Fibroblast of gingiva (primary cell): Measurements from ENCODE around the gene ZNF586.
"Not testable (repeated sequence)": the region's sequence is repeated elsewhere in the genome, so short reads cannot be mapped to it uniquely, and the experiment has no call there.

Experiments used
- DNase-seq: peaks from one replicate; pipeline ENCODE4 v3.0.0-alpha.2; 2011; ENCODE audit warnings: low read depth

Gene ZNF586

DNA sequence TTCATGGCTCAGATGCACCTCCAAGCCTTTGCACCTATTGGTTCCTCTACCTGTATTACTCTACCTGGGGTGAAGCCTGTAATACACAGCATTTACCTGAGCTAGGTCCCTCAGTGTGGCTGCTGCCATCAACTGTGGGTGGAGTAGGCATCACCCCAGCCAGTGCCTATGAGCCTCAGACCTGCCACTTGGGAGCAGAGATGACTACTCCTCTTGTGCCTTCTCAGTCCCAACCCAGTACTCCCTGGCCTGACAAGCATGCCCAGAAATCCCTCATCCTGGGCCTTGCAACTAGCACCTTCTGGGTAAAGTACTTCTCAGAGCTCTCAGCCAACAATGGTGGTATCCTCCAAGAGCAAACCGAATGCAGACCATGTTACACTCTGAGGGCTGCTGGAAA is 27.1 kb downstream of the ZNF586 start:
- DNase-seq = not testable (repeated sequence)

DNA sequence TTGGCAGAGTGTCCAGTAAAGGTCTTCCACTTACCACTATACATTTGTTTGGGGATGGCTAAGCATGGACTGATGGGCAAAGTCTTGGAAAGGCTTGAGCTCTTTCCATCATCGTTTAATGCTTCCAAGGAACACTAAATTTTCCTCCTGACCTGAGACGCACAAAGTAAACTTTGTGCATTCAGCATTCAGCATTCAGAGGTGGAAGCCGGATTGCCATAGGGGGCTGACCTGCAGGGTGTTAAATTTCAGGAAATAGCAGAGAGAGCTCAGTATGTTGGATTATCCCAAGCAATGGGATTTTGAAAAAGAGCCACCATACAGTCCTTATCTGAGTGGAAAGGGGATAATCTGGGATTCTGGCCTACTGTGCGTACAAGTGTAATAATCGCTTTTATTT is 31.2 kb downstream of the ZNF586 start:
- DNase-seq = no peak

DNA sequence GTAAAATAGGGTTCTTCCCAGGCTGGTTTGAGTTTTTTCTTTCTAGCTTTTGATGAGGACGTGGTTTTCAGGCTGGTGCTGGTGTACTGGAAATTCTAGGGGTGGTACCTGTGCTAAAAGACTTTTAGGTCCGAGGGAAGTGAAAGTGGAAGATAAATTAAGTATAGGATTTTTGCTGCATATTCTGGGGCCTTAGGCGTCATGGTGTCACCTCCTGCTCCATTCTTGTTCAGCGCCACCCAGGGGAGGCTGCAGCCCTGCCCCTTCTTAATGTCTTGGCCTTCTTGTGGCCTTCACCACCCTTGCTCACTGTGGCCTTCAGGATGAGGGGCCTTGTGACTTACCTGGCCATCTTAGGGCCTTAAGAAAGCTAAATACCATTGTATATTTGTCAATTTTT is 32.8 kb downstream of the ZNF586 start:
- no peak for DNase-seq

DNA sequence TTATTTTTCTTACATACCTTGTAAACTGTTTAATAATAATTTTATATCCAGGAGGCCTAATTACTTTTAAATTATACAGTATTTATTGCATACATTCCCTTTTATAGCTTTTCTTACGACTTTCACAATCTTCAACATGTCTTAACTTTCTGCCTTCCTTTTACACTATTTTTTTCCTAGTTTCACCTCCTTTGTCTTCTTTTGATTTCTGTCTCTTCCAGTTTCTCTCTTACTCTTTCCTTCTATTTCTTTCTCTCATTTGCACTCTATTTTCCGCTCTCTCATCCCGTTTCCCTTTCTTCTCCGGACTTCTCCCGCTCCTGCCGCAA is 33.8 kb downstream of the ZNF586 start:
- no peak for DNase-seq

DNA sequence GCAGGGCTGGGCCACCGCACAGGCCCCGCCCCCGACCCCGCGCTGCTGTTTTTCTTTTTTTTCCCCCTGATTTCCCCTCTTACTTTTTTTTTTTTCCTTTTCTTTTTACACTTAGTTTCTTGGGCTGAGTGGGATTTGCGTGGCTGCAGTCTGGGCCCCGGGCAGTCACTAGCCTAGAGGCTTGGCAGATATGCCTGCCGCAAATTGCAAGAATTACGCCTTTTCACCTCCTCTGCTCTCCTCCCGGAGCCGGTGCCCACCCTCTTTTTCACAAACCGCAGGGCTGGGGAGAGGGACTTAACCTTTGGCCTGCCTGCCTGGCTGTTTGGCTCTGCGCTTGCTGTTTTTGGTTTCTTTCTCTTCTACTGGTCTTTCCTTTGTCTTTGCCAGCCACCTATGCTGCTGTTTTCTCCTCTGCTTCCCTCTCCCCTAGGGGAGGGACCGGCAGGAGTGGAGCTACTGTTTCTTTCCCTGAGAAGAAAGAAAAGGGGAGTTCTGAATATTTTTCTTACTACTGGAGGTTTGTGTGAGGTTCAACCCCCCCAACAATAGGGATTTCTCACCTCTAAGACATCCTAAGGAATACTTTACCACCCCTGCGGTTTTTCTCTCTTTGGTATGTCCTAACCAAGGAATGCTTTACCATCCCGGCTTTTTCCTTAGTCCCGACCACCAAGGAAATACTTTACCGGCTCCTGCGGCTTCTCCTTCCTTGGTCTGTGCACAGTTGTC is 34.3 kb downstream of the ZNF586 start:
- peak; percentile 36 for DNase-seq

DNA sequence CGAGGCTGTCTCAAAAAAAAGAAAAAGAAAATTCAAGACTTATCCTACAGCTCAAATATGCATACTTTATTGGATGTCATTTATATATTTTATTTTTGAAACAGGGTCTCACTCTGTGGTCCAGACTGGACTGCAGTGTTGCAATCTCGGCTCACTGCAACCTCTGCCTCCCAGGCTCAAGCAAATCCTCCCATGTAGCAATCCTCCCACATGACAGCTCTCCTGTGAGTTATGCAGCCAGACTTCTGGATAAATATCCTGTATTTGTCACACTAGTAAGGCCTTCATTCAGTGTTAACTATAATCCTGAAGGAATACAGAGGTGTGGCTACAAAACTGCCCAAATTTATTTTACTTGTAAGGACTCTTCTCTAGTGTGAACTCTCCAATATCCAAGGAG is 38.1 kb downstream of the ZNF586 start:
- peak; percentile 29 for DNase-seq

DNA sequence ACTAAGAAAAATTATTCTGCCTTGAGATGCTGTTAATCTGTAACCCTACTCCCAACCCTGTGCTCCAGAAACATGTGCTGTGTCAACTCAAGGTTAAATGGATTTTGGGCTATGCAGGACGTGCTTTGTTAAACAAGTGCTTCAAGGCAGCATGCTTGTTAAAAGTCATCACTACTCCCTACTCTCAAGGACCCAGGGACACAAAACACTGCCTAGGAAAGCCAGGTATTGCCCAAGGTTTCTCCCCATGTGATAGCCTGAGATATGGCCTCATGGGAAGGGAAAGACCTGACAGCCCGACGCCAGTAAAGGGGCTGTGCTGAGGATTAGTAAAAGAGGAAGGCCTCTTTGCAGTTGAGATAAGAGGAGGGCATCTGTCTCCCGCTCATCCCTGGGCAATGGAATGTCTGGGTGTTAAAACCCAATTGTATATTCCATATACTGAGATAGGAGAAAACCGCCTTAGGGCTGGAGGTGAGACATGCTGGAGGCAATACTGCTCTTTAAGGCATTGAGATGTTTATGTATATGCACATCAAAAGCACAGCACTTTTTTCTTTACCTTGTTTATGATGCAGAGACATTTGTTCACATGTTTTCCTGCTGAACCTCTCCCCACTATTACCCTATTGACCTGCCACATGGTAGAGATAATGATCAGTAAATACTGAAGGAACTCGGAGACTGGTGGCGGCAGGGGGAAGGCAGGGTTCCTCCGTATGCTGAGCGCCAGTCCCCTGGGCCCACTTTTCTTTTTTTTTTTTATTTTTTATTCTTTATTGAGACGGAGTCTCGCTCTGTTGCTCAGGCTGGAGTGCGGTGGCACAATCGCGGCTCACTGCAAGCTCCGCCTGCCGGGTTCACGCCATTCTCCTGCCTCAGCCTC is 41.2 kb downstream of the ZNF586 start:
- not testable (repeated sequence) for DNase-seq

DNA sequence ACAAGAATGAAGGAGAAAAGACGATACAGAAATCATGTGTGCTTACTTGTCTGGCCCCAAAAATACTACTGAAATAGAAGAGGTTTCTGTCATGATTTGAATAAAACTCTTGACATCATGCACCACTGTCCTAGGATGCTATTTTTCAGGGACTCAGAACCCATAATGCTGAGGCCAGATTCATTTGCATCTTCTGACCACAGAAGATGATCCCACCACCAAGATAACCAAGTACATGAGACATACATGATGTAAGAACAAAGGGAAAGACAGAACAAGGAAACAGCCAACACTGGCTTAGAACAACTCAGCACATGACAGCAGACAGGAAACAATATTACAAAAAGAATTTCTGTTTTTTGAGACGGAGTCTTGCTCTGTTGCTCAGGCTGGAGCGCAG is 42.8 kb downstream of the ZNF586 start:
- DNase-seq = no peak

DNA sequence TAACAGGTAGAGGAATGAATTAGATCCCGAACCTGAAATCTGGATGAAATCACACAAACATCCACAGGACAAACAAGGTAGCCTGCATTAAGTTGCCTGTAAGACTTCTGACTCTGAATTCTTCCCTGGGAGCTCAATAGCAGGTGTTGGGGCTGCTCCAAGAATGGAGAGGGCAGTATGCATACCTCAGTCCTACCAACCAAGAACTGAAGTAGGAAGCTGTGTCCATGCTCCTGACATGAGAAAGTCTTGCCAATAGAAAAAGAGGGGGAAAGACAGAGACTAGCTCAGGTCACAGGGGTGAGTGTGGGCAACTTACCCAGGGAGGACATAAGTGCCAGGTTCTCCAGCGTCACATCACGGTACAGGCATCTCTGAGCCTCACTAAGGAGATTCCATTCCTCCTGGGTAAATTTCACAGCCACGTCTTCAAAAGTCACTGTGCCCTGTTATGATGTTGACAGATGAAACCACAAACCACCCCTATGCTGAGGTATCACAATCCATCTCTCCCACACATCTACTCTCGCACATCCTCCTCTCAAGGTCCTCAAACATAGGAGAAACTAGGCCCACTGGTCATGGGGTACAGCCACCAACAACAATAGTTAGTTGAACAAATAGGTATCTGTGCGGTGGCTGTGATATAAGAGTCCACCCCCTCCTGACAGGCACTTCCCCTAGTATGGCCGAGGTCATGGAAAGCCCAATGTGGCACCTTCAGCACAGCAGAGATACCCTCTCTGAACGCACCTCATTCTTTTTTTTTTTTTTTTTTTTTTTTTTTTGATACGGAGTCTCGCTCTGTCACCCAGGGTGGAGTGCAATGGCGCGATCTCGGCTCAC is 43.7 kb downstream of the ZNF586 start:
- DNase-seq = not testable (repeated sequence)

DNA sequence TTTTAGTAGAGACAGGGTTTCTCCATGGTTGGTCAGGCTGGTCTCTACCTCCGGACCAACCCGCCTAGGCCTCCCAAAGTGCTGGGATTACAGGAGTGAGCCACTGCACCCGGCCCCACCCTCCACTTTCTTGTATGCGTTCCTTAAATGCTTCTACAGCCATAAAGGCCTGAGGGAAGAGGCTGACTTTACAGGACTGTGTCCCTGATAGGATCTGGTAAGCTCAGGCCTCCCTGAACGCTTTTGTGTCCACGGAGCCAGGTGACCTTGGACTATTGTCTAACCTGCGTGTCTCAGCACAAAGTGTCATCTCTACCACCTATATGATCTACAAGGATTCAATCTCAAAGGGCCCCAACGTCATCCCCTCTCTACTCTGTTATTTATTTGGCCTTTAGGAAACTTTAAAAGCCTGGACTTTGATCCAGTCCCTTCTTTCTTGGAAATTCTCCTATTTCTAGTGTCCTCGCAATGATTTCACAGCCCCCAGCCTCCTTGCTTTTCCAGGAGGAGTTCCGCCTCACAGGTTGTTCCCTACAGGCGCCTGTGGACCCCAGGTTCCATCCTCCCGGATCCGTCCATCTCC is 44.5 kb downstream of the ZNF586 start:
- no peak for DNase-seq

DNA sequence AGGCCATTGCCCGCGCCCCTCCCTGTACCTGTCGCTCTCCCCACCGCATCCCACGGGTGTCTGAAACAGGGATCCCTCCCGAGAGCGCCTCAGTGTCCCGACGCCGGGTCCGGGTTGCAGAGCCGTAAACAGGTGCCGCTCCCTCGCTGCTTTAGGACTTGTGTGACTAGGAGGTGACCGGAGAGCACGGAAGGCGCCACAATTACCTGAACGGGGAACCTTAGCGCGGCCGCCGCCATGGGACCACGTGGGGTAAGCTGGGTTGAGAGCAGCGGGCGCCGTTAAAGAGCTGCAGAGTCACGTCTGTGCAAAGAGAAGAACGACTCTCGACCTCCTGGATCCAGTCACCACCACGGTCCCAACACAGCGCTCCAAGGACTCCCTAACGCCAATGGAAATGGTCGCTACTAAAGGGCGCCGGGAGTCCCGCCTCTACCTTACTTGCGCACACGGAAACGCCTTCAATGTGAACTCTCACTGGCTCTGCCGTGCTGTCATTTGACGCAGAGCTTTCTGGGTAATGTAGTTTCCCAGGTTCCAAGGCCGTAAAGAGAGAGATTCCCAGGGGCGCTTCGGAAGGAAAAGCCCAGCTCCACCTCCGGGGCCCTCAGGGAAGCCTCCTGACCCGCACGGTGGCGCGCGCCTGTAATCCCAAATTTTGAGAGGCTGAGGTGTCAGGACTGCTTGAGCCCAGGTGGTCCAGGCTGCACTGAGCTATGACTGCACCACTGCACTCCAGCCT is 45.2 kb downstream of the ZNF586 start, which contains the start of gene ZNF552:
ZNF552 (minus strand) TSS at position 409 of the 742 bp plus-strand sequence; CDS start at position 239, 170 bp downstream.
- DNase-seq = peak; percentile 85

DNA sequence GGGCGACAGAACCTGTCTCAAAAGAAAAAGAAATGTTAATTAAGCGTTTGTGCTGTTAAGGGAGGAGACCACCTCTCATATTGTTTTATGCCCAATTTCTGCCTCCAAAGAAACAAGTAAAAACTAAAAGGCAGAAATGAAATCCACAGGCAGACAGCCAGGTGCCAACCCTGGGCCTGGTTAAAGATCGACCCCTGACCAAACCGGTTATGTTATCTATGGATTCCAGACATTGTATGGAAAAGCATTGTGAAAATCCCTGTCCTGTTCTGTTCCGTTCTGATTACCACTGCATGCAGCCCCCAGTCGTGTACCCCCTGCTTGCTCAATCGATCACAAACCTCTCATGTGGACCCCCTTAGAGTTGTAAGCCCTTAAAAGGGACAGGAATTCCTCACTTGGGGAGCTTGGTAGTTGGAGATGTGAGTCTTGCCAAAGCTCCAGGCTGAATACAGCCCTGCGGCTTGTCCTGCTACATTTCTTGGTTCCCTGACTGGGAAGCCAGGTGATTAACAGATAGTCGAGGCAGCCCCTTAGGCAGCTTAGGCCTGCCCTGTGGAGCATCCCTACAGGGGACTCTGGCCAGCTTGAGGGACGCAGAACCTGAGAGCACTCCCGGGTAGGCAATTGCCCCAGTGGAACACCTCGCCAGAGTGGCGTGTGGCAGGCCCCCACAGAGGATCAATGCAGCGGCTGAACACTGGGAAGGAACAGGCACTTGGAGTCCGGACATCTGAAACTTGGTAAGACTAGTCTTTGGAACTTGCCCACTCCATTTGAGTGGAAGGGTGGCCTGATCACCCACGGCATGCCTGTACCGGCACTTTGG is 46.0 kb downstream of the ZNF586 start:
- no peak for DNase-seq

DNA sequence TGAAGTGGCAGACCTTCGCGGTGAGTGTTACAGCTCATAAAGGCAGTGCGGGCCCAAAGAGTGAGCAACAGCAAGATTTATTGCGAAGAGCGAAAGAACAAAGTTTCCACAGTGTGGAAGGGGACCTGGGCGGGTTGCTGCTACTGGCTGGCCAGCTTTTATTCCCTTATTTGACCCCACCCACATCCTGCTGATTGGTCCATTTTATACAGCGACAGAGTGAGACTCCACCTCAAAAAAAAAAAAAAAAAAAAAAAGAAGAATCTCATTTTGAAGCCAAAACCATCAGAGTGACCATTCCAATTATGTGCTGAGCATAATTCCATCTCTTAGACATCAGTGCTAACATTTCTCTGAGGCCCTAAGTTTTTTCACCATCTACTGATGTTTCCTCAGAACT is 47.2 kb downstream of the ZNF586 start:
- no peak for DNase-seq

DNA sequence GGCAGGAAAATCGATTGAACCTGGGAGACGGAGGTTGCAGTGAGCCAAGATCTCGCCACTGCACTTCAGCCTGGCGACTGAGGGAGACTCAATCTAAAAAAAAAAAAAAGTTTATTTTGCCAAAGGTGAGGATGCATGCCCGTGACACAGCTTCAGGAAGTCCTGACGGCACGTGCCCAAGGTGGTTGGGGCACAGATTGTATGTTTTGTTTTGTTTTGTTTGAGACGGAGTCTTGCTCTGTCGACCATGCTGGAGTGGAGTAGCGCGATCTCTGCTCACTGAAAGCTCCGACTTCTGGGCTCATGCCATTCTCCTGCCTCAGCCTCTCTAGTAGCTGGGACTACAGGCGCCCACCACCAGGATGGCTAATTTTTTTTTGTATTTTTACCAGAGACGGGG is 48.5 kb downstream of the ZNF586 start:
- DNase-seq = no peak

DNA sequence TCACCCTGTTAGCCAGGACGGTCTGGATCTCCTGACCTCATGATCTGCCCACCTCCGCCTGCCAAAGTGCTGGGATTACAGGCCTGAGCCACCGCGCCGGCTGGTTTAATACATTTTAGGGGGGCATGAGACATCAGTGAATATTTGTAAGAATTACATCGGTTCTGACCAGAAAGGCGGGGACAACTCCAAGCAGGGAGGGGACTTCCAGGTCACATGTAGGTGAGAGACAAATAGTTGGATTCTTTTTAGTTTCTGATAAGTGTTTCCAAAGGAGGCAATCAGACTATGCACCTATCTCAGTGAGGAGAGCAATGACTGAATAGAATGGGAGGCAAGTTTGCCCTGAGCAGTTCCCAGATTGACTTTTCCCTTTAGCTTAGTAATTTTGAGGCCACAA is 48.9 kb downstream of the ZNF586 start:
- no peak for DNase-seq

DNA sequence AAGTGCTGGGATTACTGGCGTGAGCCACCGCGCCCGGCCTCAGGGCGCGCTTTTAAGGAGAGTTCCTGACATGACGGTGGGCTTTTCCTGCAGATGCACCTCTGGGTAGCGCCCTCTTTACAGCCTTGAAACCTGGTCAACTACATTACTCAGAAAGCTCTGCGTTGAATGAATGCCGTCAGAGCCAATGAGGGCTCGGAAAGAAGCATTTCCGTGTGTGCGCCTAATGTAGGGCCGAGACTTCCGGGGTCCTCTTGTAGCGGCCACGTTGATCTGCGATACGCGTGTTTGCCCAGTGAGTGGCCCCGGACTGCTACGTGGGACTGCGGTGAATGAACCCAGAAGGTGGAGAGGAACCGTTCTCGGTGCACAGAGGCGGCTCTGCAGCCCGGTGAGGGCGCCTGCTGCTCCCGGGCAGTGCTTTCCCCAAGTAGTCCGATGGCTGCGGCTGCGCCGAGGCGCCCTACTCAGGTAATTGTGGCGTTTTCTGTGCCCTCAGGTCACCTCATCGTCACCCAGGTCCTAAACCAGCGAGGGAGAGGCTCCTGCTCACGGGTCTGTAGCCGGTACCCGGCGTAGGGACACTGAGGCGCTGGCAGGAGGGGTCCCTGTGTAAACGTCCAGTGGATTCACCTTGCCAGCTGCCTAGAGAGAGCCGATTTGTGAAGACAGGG is 50.1 kb downstream of the ZNF586 start:
- peak; percentile 90 for DNase-seq

DNA sequence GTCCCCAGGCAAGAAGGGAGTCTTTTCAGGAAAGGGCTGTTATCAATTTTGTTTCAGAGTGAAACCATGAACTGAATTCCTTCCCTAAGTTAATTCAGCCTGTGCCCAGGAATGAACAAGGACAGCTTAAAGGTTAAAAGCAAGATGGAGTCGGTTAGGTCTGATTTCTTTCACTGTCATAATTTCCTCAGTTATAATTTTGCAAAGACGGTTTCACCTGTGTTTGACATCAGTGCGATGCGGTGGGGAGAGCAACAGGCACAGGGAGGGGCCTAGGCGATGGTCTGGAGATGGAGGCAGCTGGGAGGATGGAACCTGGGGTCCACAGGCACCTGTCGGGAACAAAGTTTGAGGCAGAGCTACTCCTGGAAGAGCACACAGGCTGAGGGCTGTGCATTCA is 51.1 kb downstream of the ZNF586 start:
- DNase-seq = no peak

DNA sequence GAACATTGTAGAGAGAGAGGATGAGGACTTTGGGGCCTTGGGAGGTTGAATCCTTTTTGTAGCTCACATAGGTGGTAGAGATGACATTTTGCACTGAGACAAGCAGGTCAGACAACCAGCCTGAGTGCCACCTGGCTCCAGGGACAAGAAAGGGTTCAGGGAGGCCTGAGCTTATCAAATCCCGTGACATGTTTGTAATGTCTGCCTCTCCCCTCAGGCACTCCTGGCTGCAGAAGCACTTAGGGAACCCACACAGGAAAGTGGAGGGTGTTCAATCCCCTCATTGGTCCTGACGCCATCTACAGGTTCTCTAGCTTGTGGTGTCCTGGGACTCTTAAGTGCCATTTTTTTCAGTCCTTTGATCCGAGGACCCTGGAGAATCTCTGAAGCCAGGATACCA is 51.6 kb downstream of the ZNF586 start:
- DNase-seq = not testable (repeated sequence)

DNA sequence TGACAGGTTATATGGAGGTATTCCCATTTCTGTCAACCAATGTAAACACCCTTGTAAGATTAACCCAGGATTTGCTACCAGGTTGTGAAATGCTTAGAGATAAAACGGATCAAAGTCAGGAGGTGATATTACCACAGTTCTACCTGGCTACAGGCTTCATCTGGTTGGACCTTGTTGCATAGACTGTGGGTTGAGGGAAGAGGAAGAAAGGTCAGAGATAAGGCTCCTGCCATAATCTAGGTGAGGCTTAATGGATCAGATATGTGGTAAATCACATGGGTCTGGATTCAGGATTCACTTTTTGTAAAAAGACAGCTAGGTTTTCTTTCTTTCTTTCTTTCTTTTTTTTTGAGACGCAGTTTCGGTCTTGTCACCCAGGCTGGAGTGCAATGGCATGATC is 52.0 kb downstream of the ZNF586 start:
- not testable (repeated sequence) for DNase-seq

DNA sequence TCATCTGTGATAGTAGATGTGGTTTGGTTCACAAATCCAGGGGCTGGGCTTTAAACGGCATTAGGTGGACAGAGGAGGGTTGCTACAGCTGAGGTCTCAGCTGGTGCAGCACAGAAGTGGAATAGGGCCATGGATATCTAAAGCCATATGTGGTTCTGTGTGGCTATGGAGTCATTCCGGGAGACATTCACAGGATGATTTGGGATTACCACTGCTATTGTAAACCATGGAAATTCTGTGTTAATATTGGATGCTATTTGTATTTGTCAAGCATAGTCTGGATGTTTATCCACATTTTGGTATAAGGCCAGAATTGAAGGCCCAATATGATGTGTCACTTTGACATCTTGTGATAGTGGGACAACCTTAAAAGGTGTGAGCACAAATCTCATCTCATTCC is 53.7 kb downstream of the ZNF586 start:
- not testable (repeated sequence) for DNase-seq
